ENCODE measurements around the gene DST. TPM values are rescaled to one million over a fixed set of nuclear protein-coding genes. Genes with fewer than 3 reads are reported as not detected.

DST gene
- total RNA-seq, 2 experiments from 2014 or later, result 5.7 to 5.9 TPM

DNA sequence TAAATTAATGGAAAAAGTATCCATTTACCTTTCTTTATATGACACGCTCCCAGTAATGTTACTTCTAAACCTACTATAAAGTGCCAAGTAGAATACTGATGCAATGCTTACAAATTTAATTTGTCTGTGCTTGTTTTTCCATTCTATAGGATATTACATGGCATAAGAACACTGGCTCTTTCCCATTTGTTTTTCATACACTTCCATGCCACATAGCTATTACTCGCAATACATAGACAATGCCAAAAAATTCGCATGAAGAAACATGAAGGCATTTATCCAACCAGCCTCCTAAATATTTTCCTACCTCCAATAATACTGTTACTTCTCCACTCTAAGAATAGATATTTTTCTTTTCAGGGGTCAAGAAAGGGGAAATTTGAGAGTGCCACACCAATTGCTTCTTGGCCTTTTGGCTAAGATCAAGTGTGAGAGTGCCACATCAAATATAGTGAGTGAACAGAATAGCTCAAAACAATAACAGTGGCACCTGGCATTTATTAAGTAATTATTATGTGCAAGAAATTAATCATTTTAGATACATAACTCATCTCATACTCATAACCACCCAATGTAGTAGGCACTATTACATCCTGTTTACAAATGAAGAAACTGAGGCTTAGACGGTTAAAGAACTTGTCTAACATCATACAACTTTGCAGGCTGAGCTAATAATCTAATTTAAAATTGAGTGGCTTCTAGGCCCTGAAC lies 845 bp upstream of the DST start:
- intact Hi-C loops (cut with DNase I, micrococcal nuclease), result no loop called here
- no peaks in the 10 kb centered on the region for H3K36me3 Mint-ChIP-seq (ENCODE audit: low read depth)
- TF ChIP-seq, protein P1, sequence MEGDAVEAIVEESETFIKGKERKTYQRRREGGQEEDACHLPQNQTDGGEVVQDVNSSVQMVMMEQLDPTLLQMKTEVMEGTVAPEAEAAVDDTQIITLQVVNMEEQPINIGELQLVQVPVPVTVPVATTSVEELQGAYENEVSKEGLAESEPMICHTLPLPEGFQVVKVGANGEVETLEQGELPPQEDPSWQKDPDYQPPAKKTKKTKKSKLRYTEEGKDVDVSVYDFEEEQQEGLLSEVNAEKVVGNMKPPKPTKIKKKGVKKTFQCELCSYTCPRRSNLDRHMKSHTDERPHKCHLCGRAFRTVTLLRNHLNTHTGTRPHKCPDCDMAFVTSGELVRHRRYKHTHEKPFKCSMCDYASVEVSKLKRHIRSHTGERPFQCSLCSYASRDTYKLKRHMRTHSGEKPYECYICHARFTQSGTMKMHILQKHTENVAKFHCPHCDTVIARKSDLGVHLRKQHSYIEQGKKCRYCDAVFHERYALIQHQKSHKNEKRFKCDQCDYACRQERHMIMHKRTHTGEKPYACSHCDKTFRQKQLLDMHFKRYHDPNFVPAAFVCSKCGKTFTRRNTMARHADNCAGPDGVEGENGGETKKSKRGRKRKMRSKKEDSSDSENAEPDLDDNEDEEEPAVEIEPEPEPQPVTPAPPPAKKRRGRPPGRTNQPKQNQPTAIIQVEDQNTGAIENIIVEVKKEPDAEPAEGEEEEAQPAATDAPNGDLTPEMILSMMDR (IDR thresholded peaks at IDR 0.05), result no peak
- ATAC-seq (ENCODE audit: poor library complexity), result no peak
- DNase-seq, result no peak
- no peak overlapping the region for H3K4me3 Mint-ChIP-seq
- H3K27ac ChIP-seq (ENCODE audit: low read depth in 1 of 2, low read length in 2 of 2), result no peak overlapping the region
- no peaks in the 10 kb centered on the region for H3K27me3 Mint-ChIP-seq
- no peaks in the 10 kb centered on the region for H3K4me1 ChIP-seq (ENCODE audit: insufficient read depth, low read length)
- H3K27me3 ChIP-seq (ENCODE audit: control insufficient read depth in 1 of 2, insufficient read depth in 2 of 2, low read length in 2 of 2), result no peaks in the 10 kb centered on the region
- no peaks in the 10 kb centered on the region for H3K9me3 ChIP-seq (ENCODE audit: control insufficient read depth in 1 of 2, insufficient read depth in 1 of 2, low read length in 2 of 2)
- H3K36me3 ChIP-seq (ENCODE audit: insufficient read depth, low read length), result no peaks in the 10 kb centered on the region
- no peak overlapping the region for H3K4me3 ChIP-seq (ENCODE audit: low read length)
- H3K27ac Mint-ChIP-seq, result no peak overlapping the region
- ChIA-PET CTCF (no interaction called here), POLR2A (no interaction called here)
- no peaks in the 10 kb centered on the region for H3K4me1 Mint-ChIP-seq (ENCODE audit: low read depth)
- no peaks in the 10 kb centered on the region for H3K9me3 Mint-ChIP-seq

DNA sequence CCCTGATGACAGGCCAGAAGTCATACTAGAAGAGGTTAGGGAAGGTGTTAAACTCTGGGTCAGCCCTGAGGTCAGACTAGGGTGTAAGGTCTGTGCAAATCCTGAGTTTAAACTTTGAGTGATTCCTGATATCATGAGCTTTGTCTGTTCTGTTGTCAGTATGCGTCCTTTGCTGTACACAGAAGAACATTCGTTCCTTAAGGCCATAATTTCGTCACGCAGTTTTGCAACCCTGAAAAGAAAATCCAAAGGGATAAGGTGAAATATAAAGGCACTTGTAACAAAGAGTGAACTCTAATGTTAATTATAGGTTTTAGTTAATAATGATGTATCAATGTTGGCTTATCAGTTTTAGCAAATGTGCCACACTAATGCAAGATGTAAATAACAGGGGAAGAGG lies 2.3 kb downstream of the DST start:
- H3K4me3 ChIP-seq (ENCODE audit: low read length), result no peak overlapping the region
- Mint-ChIP-seq H3K27me3 (no peaks in the 10 kb centered on the region), H3K4me1 (ENCODE audit: low read depth) (no peaks in the 10 kb centered on the region), H3K36me3 (ENCODE audit: low read depth) (no peaks in the 10 kb centered on the region), H3K27ac (no peak overlapping the region), H3K4me3 (no peak overlapping the region), H3K9me3 (no peaks in the 10 kb centered on the region)
- intact Hi-C loops (cut with DNase I, micrococcal nuclease), result loop anchor here in 1 of 2 experiments (2.0 kb wide), 1 partner anchor 676 kb away; the partner anchor contains the start of gene PRIM2
- DNase-seq, result no peak
- no peak for ATAC-seq (ENCODE audit: poor library complexity)
- POLR2A ChIA-PET, result no interaction called here
- CTCF ChIA-PET, result no interaction called here
- H3K27ac ChIP-seq (ENCODE audit: low read depth in 1 of 2, low read length in 2 of 2), result no peak overlapping the region
- H3K4me1 ChIP-seq (ENCODE audit: insufficient read depth, low read length), result no peaks in the 10 kb centered on the region
- TF ChIP-seq, protein P1 (IDR thresholded peaks at IDR 0.05), result no peak
- H3K36me3 ChIP-seq (ENCODE audit: insufficient read depth, low read length), result no peaks in the 10 kb centered on the region
- H3K9me3 ChIP-seq (ENCODE audit: control insufficient read depth in 1 of 2, insufficient read depth in 1 of 2, low read length in 2 of 2), result no peaks in the 10 kb centered on the region
- H3K27me3 ChIP-seq (ENCODE audit: control insufficient read depth in 1 of 2, insufficient read depth in 2 of 2, low read length in 2 of 2), result no peaks in the 10 kb centered on the region

DNA sequence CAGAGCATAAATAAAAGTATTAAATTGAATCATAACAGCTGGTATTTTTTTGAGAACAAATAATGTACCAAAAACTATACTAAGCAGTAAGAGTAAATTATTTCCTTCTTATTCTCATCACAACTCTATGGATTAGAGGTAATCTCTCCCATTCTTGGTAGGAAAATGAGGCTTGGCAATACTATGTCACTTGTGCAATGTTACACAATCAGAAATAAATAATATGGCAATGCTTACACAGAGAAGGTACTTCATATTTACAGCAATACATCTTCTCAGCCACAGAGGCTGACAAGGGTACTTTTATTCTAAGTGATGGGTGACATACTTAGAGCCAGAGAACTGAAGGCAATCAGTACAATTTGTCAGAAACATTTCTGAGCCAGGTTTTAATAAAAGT lies 3.9 kb downstream of the DST start:
- Histone ChIP-seq H3K27me3 (ENCODE audit: control insufficient read depth in 1 of 2, insufficient read depth in 2 of 2, low read length in 2 of 2) (no peaks in the 10 kb centered on the region), H3K27ac (ENCODE audit: low read depth in 1 of 2, low read length in 2 of 2) (no peak overlapping the region), H3K4me1 (ENCODE audit: insufficient read depth, low read length) (no peaks in the 10 kb centered on the region), H3K4me3 (ENCODE audit: low read length) (no peak overlapping the region), H3K9me3 (ENCODE audit: control insufficient read depth in 1 of 2, insufficient read depth in 1 of 2, low read length in 2 of 2) (no peaks in the 10 kb centered on the region), H3K36me3 (ENCODE audit: insufficient read depth, low read length) (no peaks in the 10 kb centered on the region)
- H3K27me3 Mint-ChIP-seq, result no peaks in the 10 kb centered on the region
- H3K27ac Mint-ChIP-seq, result no peak overlapping the region
- ChIA-PET CTCF (no interaction called here), POLR2A (no interaction called here)
- TF ChIP-seq, protein P1 (IDR thresholded peaks at IDR 0.05), result no peak
- no peak for ATAC-seq (ENCODE audit: poor library complexity)
- H3K4me3 Mint-ChIP-seq, result no peak overlapping the region
- H3K36me3 Mint-ChIP-seq (ENCODE audit: low read depth), result no peaks in the 10 kb centered on the region
- intact Hi-C loops (cut with DNase I, micrococcal nuclease), result loop anchor here in 1 of 2 experiments (5.0 kb wide), 2 partner anchors 214 to 679 kb away; partner anchors contain the start of gene PRIM2
- no peaks in the 10 kb centered on the region for H3K9me3 Mint-ChIP-seq
- no peaks in the 10 kb centered on the region for H3K4me1 Mint-ChIP-seq (ENCODE audit: low read depth)
- no peak for DNase-seq

Data from CD4-positive, alpha-beta T cell (primary cell).